ENCODE measurements around the gene GPC5.

DNA sequence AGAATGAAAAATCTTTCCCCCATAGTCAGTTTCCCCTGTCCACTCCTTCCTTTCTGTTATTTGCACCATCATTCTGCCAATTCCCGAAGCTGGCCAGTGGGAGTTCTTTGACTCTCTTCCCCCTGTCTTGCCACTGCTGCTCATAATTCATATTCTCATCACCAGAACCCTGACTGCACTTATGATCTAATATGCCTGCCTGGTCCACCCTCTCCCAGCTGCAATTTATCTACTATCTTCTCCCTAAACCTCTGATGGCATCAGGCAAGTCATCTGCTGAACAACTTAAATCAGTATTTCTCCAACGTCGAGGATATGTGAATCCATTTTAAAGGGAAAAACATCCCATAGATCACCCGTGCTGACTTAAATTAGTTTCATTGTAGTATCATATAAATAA, 1370.2 kb downstream of the GPC5 start:
- no peak for TF ChIP-seq SUZ12 (IDR thresholded peaks at IDR 0.05; ENCODE audit: extremely low read depth, insufficient read depth, insufficient read length)
- no peak for TF ChIP-seq YY1 (IDR thresholded peaks at IDR 0.05; ENCODE audit: insufficient read depth, insufficient read length)
